GM21367 (cell line): ENCODE results near the gene ZNHIT1.
"Not testable (repeated sequence)": the region's sequence is repeated elsewhere in the genome, so short reads cannot be mapped to it uniquely, and the experiment has no call there.

Source experiments
- ATAC-seq: cut with Tn5 transposase; IDR thresholded peaks from one replicate; pipeline ENCODE4 v1.9.1; 2021; ENCODE audit not compliant: unreplicated experiment

The ZNHIT1 gene

DNA sequence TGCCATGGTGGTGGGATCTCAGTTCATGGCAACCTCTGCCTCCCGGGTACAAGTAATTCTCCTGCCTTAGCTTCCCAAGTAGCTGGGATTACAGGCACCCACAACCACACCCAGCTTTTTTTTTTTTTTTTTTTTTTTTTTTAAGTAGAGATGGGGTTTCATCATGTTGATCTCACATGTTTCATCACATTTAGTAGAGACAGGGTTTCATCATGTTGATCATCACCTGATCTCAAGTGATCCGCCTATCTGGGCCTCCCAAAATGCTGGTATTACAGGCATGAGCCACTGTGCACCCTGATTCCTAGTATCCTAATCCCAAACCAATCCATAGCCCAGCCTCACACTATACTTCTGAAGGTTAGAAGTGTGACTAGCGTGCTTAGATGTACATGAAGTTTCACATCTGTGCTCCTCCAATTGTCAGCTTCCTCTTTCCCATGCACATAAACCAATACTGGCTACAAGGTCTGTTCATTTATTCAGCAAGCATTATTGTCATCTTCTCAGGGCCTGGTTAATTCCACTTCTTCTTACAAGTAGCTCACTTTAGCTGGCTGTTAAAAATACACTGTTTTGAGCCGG lies 31.0 kb upstream of the ZNHIT1 start:
- ATAC-seq: no peak

DNA sequence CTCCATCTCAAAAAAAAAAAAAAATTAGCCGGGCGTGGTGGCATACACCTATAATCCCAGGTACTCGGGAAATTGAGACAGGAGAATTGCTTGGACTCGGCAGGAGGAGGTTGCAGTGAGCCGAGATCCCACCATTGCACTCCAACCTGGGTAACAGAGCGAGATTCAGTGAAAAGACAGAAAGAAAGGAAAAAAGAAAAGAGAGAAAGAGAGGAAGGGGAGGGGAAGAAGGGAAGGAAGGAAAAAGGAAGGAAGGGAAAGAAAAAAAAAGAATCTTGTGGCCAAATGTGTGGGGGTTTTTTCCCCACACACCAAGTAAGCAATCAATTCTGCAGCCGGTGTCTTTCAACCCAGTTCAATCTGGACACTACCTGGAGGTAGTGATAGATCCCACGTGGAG lies 28.9 kb upstream of the ZNHIT1 start:
- ATAC-seq: no peak

DNA sequence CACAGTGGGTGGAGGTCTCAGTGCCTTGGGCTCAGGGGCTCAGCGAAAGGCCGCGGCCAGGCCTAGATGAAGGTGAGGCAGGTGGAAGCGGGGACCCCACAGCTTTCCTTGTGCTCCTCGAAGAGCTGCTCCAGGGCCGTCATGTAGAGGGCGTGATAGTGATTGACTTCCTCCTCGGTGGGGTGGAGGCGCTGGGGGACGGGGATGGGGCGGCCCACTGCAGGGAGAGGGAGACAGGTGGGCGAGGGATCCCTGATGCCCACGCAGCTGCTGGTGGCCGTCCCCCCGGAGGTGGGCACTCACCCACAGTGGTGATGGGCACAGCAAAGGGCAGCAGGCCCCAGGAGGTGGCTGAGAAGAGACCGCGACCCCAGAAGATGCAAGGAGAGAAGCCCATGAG lies 22.1 kb upstream of the ZNHIT1 start:
- ATAC-seq: no peak

DNA sequence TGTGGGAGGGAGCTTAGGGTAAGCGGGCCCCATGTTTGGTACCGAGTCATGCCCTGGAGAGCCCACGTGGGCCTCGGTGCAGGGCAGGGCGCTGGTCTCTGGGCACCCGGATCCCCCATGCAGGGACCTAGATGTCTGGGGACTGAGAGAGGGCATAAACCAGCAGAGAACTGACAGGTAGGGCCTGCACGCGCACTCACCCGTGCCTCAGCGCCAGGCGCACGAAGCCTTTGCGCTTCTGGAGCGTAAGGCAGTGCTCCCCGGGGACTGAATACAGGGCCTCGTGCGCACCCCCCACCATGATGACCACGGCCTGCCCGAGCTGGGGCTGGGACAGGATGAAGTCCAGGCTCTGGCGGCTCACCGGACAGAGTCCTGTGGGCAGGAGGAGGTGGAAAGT lies 20.0 kb upstream of the ZNHIT1 start:
- no peak for ATAC-seq

DNA sequence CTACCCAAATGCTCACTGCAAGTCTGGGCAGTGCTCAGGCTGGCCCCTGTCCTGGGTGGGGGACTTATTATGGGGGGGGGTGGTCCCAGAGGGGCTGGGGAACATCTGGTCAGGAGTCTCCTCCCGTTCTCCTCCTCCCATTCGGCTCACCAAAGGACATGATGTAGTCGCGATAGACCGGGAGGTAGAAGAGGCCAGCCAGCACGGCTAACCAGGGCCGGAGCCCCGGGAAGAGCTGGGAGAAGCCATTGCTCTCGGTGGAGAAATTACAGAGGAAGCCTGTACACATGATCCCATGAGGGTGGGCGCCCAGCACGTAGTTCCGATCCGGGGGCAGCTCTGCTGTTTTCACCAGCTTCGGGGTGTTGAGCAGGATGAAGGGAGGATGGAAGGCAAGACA lies 19.5 kb upstream of the ZNHIT1 start:
- ATAC-seq: no peak

DNA sequence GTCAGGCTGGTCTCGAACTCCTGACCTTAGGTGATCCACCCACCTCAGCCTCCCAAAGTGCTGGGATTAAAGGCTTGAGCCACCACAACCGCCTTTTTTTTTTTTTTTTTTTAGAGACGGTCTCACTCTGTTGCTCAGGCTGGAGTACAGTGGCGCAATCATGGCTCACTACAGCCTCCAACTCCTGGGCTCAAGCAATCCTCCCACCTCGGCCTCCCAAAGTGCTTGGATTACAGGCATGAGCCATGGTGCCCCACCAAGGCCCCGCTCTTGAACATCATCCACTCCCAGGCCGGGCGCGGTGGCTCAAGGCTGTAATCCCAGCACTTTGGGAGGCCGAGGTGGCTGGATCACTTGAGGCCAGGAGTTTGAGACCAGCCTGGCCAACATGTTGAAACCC lies 18.4 kb upstream of the ZNHIT1 start:
- ATAC-seq: not testable (repeated sequence)

DNA sequence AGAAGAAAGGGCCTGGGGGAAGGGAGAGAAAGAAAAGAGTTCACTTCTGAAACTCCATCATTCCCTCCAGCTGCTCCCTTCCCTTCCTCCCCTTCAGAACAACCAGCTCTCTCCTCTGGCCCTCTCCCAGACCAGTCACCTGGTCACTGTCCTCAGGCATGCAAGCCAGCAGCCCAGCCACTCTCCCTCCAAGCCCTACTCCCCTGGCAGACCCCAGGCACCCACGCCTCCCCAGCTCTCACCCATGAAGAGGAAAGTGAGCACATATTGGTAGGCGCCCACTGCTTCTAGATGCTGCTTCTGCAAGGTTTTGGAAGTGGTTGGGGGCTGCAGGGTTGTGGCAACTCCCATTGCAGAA lies 17.5 kb upstream of the ZNHIT1 start:
- no peak for ATAC-seq

DNA sequence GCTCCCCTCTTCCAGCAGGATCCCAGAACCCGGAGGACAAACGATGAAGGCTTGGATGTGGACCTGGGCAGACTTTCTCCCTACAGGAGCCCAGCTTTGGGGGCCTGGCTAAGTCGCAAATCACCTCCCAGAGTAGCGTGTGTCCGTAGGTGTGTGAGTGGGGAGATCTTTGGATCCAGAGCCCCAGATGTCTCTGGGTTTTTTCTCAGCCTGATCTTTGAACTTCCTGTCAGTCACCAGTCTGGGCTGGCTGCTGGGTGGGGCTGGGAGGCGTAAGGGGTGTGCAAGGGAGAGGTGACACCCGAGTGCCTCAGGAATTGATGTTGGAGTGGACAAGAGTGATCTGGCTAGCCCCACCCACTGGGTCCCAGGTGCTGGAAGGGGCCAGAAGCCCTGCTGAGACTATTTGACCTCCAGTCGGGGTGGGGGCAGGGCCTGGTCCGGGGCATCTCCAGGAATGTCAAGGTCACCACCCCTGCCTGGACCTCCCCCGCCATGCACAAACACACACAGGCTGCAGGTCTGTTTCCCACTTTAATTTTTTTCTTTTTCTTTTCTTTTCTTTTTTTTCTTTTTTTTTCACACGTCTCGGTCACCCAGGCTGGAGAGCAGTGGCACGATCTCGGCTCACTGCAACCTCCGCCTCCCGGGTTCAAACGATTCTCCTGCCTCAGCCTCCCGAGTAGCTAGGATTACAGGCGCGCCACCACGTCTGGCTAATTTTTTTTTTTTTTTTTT lies 16.9 kb upstream of the ZNHIT1 start, which contains the start of gene MOGAT3:
TSS of gene MOGAT3 (minus strand) at position 175 of the 738 bp plus-strand sequence. CDS start 182 bp downstream, outside the sequence.
- ATAC-seq: no peak

DNA sequence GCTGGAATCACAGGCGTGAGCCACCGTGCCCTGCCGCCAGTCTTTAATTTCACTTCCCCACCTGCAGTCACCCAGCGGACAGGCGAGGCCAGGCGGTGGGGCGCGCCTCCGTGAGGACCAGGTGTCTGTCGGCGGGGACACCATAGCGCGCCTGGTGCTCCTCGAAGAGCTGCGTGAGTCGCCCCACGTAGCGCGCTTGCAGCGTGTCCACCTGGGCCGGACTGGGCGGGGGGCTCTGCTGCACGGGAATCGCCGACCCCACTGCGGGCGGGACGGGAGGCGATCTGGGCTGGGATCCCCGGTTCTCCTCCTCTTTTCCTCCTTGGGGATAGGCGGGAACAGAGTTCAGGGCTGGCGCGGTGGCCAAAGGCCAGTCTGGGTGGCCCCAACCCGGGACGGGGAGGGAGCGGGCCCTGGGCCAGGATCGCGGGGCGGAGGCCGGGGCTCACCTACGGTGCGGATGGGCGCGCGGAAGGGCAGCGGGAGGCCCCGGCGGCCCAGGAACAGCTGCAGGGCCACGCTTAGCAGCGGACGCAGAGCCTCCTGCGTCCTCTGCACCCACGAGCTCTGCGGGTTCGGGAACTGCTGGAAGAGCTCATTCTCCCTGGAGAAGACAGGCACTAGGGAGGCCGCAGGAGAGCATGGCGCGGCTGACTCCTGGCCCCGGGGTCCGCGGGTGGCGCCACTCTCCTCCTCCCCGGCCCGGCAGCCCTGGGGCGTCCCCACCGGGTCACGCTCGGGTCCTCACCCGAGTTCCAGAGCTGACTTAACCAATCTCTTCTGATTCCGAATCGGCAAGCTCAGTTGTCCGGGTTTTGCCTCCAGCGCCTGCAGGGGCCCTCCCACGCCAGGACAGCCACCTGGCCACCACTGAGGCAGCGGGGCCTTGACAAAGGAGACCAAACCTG lies 16.0 kb upstream of the ZNHIT1 start:
- no peak for ATAC-seq

DNA sequence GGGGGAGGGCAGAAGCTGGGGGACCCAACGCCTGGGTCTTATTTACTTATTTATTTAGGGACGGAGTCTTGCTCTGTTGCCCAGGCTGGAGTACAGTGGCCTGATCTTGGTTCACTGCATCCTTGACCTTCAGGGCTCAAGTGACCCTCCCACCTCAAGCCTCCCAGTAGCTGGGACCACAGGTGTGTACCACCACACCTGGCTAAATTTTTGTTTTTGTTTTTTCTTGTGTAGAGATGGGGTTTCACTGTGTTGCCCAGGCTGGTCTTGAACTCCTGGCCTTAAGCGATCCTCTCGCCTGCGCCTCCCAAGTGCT lies 15.4 kb upstream of the ZNHIT1 start:
- ATAC-seq: no peak

DNA sequence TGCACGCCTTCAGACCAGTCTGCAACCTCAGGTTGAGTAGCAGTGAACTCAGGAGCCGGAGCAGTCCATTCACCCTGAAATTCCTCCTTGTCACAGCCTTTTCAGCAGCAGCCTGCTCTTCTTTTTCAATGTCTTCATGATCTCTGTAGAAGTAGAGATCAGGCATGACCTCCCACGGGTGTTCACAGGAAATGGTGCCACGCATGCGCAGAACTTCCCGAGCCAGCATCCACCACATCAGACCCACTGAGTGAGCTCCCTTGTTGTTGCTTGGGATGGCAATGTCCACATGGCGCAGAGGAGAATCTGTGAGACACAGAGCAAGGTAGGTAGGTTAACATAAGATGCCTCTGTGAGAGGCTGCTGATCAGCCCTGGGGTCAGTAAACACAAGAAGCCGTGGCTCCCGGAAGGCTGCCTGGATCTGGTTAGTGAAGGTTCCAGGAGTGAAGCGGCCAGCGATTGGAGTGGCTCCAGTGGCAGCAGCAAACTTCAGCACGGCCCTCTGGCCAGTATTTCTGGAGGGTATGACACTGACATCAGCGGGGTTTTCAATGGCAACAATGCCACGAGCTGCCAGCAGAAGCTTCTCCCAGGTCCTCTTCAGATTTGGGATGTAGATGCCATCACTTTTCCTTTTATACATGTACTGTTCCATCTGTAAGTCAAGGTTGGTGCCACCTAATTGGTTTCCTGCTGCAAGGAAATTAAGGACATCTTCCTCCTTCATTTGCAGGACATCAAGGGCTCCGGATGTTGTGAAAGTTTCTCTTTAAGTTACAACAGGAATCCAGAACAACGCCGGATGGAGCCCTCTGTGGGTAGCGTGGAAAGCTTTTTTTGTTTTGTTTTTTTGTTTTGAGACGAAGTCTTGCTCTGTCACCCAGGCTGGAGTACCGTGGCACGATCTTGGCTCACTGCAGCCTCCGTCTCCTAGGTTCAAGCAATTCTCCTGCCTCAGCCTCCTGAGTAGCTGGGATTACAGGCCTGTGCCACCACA lies 13.9 kb upstream of the ZNHIT1 start:
- ATAC-seq: not testable (repeated sequence)

DNA sequence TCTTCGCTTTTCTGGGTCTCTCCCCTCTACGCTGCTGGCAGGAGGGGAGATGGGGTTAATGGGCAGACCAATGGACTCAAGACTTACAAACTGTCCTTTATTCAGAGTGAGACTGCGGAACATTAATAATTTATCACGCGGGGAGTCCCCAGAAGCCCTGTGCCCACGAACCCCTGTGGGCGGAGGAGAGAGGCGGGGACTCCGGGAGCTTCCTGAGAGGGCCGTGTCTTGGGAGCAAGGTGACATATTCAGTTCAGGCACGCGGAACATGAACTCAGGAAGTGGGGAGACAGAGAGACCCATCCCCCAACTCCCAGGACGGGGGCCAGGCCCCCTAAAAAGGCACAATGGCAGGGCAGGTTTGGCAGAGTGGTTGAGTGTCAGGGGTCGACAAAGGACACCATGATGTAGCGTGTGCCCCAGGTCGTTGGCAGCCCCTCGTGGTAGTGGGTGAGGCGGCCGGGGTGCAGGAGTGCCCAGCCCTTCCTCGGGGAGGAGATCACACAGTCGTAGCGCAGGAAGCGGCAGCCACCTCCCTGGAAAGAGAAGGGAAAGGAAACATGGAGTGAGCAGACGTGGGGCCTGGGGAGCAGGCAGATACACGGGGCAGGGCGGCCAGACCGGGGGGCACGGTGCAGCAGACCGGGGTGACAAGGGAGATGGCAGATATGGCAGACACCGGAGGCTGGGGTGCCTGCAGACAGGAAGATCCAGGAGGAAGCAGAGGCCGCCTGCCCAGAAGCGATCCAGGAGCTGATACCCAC lies 11.9 kb upstream of the ZNHIT1 start:
- ATAC-seq: no peak

DNA sequence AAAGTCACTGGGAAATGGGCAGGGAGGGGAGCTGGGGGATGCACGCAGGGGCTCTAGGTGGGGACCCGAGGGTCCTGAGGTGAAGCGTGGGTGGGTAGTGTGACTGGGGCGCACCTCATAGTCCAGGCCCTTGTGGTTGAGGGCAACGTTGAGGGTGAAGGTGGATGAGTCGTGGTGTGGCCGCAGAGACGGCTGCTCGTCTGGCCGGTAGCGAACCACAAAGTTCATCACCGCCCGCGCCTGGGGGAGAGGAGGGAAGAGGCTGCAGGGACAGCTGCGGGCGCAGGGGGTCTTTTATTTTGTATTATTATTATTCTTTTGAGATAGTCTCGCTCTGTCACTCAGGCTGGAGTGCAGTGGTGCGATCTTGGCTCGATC lies 11.3 kb upstream of the ZNHIT1 start:
- ATAC-seq: no peak

DNA sequence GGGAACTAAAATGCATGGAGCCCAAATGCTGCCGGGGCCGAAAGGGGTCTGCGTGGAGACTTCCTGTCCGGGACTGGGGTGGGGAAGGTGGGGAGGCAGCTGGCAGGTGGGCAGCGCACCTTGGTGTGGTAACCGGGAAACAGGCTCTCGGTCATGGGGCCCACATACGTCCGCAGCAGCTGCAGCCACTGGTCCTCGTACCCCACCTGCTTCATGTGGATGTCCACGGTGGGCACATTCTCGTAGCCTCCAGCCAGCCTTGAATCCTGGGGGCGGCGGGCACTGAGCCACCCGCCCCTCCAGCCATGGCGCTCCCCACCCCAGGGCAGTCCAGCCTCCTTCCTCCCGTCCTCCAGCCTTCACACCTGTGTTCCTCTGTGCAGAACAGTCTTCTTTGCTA lies 10.5 kb upstream of the ZNHIT1 start:
- no peak for ATAC-seq

DNA sequence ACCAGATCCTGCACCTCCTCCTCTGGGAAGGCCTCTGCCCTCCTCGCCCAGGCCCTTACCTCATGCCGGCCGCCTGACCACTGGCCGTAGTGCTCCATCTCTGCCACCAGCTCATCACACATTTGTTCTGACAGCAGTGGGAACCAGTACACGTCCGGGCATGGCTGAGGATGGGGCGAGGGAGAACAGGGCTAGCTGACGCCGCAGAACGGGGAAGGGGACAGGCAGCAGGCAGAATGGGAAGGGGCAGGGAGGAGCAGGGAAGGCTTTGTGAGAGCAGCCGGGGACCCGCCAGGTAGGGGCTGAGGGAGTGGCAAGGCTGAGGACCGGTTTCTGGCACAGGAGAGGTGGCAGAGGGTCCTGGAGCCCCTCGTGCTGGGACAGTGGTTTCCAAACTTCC lies 9.2 kb upstream of the ZNHIT1 start:
- no peak for ATAC-seq

DNA sequence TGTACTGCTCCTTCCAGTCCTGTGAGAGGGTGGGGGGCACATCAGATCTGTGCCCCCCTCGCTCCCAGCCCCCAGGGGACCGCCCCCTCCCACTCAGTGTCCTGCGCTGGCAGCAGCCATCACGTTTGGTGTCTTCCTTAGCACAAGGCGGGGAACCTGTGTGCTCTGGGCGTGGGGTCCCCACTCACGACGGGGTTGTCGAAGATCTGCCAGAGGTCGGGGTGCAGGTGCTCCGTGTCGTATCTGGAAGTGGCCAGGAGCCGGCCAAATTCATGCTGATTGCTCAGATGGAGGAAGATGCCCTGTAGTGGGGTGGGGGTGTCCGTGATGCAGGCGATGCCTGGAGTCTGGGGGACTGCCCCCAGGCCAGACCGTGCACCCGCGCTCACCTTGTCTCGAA lies 7.8 kb upstream of the ZNHIT1 start:
- no peak for ATAC-seq

DNA sequence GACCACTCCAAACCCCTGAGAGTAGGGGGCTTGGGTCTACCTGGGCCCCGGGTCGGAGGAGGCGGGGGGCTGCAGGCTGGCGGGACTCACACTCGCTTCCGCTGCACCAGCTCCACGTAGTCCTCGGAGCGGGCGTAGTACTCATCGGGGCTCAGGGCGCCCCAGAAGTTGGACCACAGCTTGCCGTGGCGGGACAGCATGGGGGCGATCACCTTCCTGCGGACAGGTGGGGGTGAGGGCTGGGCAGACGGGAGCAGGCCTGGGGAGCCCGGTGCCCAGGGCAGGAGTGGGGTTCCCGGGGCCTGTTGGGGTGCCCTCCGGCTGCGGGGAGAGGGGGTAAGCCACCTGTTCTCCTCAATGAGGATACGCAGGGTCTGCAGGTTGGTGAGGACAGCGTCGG lies 6.5 kb upstream of the ZNHIT1 start:
- no peak for ATAC-seq

DNA sequence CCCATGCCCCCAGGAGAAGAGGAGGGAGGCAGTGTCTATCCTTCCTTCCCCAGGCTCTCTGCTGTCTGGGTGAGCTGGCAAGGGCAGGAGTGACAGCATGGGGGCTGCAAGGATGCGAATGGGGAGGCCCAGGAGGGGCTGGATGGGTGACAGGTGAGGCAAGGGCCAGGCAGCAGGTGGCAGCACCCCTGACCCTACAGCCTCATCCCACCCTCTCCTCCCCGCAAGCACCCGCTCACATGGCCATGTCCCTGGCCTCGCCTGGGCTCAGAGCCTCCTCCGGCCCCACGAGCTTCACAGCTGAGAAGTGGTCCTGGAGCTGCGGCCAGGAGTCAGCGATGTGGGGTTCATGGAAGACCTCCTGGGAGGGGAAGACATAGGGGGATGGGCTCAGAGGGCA lies 6.0 kb upstream of the ZNHIT1 start:
- ATAC-seq: no peak

DNA sequence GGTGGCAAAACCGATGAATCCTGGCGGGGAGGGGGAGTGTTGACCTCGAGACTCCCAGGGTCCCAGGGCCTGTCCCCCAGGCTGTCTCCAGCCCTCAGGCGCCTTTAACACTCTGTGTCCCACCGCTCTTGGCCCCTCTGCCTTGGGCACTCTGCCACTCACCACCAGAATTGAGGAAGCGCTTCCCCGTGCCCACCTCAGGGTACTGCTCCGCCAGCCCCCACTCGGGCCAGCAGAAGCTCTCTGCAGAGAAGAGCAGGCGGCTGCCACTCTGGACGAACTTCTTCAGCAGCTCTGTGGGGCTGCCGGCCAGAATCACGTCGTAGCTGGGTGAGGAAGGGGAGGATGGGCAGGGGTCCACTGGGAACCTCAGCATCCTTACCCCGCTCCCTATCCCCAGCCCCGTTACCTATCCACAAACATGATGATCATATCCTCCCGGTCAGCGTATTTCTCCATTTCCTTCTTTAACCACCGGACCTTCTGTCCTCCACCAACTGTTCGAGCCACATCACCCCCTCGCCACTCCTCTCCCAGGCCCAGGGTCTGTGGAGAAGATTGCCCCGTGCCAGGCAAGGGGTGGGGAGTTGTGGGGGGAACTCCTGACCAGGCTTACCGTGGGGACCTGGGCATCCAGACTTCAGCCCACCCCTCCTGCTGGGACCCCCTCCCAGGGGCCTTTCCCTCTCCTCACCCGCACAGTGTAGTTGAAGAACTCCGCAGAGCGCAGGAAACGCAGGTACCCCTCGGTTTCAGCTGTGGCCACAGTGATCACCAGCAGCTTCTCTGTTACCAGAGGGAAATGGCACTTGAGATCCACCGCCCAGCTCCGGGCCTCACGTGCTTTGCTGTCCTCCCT lies 1.7 kb upstream of the ZNHIT1 start:
- no peak for ATAC-seq
